Glomerular endothelial cell (primary cell): ENCODE results near the gene ANKRD33. TPM values are rescaled to one million over a fixed set of nuclear protein-coding genes. Genes with fewer than 3 reads are reported as not detected.

ENCODE experiments used
- DNase-seq: peaks from one replicate; pipeline ENCODE4 v3.0.0-alpha.2; 2011; ENCODE audit warnings: low read depth, low spot score; ENCODE audit errors: extremely low read depth
- total RNA-seq: library from RNA; depleted of rRNA; stranded (reverse); fragments of >200 nt; gene quantifications from 2 replicates; pipeline ENCODE4 v1.2.3, GENCODE V29; 2015

ANKRD33 gene, protein sequence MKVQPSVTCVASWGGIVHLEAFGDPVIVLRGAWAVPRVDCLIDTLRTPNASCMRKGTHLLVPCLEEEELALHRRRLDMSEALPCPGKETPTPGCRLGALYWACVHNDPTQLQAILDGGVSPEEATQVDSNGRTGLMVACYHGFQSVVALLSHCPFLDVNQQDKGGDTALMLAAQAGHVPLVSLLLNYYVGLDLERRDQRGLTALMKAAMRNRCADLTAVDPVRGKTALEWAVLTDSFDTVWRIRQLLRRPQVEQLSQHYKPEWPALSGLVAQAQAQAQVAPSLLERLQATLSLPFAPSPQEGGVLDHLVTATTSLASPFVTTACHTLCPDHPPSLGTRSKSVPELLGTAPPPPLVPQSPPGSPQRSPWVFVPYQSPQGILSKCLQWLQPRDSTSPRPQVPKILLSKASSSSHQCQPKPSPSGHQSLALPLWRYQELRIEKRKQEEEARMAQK
- 1.2 and 3.2 TPM in 2 replicates for total RNA-seq

DNA sequence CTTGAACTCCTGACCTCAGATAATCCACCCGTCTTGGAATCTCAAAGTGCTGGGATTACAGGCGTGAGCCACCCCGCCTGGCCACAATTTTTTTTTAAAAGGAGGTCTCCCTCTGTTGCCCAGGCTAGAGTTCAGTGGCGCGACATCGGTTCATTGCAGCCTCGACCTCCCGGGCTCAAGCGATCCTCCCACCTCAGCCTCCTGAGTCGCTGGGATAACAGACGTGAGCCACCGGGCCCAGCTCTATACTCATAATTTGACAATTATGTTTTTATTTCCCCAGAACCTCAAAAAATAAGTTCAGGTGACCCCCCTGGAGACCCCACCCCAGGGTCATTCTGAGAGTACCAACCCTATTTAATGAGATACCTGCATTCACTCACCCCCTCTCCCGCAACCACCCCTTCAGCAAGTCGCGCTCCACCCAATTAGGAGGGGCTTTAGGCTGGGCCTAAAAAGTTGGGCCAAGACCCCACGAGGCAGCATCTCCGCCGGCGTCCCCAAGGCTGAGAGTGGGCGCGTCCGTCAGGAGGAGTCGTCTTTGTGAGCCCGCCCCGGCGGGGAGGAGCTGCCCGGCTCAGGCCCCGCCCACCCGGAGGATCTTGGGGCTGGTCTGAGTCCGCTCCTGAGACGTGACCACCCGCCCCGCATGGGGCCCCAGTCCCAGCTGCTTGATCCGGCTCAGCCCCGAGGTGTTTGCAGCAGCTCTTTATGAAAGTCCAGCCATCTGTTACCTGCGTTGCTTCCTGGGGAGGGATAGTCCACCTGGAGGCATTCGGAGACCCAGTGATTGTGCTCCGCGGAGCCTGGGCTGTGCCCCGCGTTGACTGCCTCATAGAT lies at the start of gene ANKRD33:
Gene ANKRD33, plus strand, starts transcription at position 628 of the 840 bp plus-strand sequence. Its CDS starts 84 bp downstream, at position 712.
- no peak for DNase-seq

DNA sequence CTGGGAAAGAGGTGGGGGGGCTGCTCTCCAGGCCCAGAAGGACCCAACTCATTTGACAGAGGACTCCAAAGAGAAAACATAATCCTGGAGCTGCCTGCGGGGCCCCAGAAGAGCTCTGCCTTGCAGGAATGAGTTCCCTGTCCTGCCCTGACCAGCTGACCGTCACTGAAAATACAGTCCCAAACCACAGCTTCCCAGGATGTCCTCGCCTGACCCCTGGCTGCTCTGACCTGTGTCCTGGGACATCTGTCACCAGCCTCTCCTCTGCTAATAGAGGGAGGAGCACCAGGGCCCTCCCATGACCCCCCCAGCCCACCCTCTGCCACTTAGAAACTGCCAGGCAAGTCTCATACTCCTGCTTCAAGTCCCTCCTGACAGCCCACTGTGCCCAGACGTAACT lies 49.1 kb upstream of the ANKRD33 start:
- DNase-seq = no peak

DNA sequence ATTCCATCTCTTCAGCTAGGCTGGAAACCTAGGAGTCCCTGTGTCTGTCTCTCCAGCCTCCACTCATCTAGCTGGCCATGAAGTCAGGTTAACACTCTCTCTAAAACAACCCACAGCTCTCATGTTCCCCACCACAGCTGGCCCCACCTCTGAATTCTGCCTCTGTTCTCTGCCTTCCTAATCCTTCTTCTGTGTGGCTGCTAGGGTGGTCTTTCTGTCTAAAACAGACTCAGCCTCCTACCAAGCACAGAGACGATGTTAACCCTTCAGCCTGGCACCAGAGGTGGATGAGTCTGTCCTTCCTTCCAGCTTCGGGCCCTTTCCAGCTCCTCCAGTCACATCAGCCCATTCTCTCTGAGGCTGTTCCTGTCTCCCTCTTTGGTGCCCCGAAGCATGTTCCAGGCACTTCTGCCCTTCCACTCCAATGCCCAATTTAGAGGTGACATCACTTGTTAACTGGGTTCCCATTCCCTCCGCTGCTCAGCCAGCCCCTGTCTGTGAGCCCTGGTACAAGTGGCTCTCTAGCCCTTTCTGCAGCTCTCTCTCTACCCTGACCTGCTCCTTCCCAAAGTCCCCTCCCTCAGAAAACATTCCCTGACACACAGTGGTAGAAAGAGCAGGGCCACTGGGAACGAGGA lies 48.5 kb upstream of the ANKRD33 start:
- DNase-seq = no peak

DNA sequence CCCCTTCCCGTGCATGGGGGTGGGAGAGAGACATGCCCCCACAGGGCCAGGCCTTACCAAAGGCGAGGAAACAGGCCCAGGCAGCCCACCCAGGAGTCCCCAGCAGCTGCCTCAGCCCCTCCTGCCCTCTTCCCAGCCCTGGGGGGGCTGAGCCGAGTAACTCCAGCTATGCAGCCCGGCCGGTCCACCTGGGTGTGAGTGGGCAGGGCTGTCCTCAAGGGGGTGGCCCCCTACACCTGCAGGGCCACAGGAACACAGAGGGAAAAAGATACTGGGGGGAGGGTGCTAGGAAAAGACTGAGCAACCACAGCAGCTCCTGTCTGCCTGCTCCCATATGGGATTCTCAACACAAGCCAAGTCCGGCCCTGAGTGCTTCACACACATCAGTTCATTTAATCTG lies 46.9 kb upstream of the ANKRD33 start:
- no peak for DNase-seq

DNA sequence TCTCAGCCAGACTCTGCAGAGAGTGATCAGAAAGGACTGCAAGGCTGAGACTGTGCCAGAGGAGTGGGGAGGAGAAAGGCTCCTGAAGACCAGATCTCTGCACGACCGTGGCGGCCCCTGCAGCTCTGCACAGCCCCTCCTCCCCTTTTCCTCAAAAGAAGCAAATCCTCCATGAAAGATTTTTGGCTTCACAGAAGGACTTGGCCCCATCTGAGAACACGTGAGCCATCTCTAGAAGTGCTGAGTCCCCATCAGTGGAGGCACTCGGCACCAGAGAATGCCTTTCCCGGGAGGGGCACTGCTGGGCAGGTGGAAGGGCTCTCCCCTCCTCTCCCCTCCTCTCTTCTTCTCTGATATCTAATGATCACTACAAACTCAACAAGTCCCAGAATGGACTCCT lies 46.2 kb upstream of the ANKRD33 start:
- DNase-seq = no peak

DNA sequence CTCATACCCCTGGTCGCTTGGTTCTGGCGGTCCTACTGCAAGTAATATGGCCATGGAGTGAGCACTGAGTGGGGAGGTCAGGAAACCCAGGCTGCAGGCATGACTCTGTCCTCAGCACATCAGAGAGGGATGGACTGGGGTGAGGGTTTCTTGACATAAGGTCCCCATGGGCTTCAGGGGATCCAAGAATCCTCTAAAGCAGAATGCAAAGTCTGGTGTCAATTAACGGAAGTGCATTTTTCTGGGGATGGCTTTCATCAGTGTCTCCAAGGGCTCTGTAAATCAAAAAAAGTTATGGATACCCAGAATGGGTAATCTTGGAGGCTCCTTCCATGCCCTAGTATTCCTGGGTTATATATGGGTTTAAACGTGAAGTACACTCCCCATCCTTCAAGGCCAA lies 43.0 kb upstream of the ANKRD33 start:
- no peak for DNase-seq

DNA sequence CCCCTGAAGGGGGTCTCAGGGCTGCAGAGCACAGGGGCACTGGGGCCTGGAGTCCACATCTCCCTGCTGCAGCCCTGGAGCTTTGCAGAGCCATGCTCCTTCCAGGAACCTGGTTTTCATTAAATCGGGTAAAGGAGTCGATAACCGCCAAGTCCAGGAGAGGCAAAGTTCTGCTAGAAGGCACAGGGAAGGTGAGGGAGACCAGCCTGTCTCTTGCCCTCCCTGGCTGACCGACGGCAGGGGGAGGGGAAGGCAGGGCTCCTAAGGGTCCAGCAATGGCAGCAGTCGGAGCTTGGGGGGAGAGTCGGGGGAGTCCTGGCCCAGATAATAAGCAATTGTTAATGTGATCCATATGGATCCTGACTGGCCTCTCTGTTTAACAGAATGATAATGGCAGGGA lies 42.4 kb upstream of the ANKRD33 start:
- DNase-seq = no peak

DNA sequence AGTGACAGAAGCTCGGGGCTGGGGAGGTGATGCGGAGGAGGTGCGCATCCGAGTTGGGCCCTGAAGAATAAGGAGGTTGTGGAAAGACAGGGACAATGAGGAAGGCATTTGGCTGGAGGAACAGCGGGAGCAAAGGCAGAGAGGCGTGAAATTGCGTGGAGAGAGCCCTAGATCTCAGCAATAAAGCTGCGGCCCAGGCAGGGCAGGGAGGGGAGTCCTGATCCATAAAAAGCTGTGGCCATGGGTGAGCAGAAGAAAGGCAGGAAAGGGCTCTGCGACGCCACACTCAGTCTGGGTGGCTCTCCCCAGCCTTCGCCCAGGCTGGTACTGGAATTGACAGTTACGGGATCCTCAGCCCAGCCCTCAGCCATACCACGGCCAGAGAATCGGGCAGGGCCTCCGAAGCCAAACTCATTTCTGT lies 41.6 kb upstream of the ANKRD33 start:
- no peak for DNase-seq

DNA sequence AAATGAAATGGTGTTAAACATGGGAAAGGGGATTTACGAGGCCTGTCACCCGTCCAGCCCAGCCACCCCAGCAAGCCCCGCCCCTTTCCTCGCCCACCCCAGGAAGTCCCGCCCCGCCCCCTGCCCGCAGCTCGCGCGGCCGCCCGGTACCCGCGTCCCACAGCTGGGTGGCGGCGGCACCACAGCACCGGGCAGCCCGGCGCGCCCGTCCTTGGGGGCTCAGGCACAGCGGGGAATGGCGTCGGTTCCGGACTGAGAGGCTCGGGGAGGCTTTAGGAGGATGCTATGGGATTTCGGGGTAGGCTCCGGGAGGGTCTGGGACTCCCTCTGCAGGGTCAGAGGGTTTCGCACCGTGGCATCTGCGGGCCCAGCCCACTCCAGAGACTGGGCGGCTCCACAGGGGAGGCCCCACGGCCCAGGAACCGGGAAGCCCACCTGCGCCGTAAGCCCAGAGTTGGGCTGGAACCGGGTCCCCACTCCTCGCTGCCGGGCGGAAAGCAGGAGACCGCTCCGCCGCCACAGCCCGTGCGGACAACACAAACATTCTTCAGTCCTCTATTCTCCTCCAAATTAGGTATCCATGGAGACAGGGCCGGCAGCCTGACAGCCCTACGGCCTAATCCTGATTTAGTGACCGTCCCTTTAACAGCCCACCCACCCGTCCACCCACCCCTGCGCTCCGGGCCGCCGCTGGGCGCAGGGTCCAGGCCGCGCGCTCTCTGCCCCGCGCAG lies 40.8 kb upstream of the ANKRD33 start:
- no peak for DNase-seq

DNA sequence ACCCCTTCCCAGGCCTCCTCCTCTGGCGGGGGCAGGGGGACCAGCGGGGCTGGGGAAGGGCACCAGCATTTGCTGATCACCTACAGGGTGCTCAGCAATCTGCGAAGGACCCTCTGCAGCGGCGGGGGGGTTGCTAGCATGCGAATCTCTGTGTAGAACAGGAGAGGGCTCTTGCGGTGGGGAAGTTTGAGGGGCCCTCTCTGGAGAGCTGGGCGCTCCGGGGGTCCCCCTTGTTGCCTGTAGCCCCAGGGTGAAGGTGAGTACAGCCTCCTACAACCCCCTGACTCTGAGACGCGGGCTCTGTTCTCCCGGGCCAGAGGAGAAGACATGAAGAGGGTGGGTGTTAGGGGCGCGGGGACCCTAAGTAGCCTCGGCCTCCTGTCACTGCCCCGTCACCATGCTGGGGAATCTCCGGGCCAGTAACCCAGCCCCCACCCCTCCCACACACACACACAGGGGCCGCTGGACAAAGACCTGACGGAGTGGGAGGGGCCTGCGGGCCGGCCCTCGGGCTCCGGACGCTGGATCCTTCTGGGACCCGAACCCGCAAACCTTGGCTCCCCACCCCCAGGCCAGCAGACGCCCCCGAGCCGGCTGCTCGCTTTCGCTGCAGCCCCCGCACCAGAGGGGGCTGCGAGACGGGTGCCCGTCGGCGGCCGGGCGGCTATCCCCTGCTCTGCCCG lies 40.1 kb upstream of the ANKRD33 start:
- DNase-seq = no peak

DNA sequence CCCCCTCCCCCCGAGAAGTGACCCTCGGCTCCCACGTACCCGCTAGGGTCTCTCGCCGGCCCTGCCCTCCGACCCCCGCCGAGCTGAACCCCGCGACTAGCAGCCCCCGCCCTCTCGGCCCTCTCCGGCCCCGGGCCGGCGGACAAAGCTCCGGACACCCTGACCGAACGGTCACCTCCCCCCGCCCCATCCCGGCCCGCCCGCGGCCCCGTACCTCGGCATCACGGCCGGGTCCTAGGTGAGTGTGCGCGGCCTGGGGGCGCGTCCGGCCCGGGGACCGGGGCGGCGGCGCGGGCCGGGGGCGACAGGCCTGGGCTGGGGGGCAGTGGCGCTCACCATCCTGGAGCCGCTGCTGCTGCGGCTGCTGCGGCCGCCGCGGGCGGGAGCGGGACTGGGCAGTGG lies 39.6 kb upstream of the ANKRD33 start, which contains the start of gene FIGNL2:
Gene FIGNL2, minus strand, starts transcription at position 393 of the 402 bp plus-strand sequence. CDS start 26,305 bp downstream, outside the sequence.
- no peak for DNase-seq

DNA sequence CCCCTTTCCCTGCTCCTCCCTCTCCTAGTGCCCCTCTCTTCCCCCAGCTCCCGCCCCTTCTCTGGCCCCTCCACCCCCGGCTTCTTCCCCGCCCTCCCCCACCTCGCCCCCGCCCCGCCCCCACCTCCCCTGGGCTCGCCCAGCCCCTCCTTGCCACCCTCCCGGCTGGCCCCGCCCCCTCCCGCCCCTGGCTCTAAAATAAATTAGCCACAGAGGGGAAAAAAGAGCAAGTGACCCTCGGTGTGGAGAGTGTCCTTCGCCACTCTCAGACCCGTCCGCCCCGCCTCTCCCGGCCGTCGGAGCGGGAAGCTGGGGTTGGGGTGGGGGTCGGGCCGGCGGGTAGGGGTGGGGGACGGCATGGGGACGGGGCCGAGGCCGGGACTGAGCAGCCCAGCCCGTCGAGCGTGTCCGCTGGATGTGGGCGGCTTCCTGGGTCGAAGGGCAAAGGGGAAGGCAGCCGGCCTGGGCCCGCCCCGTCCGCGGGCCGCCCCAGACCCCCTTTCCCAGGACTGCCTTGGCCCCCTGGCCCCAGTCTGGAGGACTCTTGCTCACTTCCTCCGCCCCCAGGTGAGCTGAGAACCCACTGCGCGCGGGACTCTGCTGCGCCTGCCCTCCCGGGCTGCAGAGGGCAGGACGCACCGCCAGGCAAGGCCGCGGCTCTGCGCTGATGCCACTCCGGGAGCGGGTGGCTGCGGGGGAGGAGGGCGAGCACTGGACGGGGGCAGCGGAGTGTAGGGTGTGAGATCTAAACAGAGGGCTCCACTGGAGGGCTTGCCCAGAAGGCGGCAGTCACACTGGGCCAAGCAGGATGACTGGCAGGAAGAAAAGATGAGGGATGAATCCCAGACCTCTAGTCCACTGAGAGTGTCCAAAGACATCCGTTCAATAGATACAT lies 38.8 kb upstream of the ANKRD33 start:
- no peak for DNase-seq

DNA sequence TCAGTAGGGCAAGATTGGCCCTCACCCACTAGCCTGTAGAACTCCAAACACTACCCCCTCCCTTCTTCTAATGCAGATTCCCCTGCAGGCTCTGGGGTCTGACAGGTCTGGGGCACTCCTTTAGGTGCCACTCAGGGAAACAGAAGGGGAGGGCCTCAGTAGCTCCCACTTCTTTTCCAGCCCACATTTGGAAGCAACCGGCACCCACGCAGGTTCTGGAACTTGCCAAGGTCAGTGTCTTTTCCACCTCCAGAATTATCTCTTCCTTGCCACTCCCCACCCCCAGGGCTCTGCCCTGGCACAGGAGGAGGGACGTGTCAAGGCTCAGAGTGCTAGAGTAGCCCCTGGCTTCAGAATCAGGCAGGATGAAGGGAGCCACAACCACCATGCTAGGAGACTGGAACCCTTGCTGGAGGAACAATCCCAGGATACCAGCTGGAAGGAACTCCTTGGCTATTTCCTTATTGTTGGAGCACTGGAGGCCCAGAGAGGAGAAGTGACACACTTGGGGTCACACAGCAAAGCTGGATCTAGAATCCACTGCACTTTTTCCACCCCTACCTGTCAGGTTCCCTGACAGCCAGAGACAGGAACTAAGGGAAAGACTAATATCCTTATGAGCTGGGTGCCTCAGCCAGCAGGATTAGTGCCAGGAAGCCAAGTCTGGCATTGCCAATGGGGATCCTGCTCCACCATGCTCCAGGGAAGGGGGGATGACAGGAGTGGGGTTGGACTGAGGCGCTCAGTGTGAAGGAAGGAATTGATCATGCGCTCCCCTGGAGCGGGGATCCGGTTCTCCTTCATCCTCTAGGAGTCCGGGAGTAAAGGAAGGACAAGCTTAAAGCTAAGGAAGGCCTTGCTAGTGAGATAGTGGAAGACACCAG lies 37.6 kb upstream of the ANKRD33 start:
- no peak for DNase-seq

DNA sequence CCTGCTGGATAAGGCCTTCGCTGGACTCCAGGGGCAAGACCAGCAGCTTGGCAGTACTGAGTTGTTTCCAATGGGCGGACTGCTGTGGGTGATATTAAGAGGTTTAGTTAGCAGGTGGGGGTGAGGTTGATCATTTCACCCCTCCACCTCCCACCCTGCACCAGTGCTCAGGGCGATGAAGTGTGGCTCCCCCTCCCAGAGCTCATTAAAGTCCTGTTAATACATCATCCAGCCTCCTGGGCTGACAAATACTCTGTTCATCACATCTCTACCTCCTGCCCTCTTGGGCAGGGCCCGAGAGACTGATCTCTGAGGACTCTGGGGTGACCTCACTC lies 37.0 kb upstream of the ANKRD33 start:
- DNase-seq = no peak

DNA sequence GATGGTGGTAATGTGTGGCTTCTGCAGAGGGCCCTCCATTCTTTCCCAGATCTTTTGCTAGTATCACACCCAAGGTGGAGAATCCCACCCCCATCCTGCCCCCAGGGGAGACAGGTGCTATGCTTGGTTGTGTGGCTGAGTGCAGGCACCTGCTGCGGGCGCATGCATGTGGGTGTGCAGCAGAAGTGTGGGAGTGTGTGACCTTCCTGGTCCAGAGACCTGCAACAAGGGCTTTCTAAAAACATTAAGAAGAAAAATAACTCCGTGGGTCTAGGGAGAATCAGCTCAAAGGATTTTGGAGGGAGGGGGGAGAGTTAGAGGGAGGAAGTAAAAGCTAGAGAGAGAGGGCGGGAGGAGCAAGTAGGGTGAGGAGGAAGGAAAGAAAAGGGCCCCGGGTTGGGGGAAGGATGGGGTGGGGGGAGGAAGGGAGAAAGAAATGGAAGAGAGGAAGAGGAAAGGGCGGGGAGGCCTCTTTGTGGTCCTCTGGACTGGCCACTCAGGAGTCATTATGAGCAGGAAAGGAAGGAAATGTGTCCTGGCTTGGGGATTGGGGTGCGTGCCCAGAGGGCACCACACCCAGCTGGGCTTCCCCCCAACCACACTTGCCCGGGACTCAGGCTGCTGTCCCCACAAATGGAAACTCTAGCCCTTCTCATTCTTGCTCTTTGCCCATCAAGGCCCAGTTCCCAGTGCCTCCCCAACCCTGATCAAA lies 36.3 kb upstream of the ANKRD33 start:
- no peak for DNase-seq

DNA sequence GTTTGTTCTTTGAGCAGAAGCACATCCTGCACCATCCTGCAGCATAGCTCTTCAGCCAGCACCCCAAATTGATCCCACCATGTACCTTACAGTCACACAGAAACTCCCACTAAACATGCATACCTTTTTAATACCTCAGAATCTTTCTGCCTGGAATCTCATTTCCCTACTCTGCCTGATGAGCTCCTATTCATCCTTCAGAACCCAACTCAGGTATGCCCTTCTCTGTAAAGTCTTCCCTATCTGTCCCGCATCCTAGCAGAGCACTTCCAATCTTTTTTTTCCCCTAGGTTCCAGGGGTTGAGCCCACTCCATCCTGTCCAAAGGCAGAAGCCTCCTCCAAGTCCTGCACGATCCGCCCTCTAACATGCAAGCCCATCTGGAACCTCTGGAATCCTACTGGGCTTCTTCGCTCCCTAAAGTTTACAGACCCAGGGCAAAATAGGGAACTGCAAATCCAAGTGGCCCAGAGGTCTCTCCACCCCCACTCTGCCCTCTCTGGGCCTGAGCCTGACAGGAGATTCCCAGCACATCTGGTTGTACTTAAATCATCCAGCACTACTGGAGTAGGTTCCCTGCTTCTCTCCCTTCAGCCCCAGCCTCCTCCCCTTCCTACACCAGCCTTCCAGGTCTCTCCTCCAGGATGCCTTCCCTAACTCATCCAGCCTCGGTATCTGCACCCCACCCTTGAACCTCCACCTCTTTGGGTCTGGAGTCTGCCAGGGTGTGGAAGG lies 35.3 kb upstream of the ANKRD33 start:
- no peak for DNase-seq
